GM19035 (cell line): ENCODE results near the gene BCL11B.

Source experiments
- ATAC-seq: cut with Tn5 transposase; IDR thresholded peaks from one replicate; pipeline ENCODE4 v1.9.1; 2021; ENCODE audit not compliant: unreplicated experiment

The BCL11B gene

GRCh38 chr14:99256483-99256874 is 15.5 kb downstream of the BCL11B start:
- no peak for ATAC-seq

- no peak for ATAC-seq
Measured at GRCh38 chr14:99255621-99256482, 16.1 kb downstream of the BCL11B start.

GRCh38 chr14:99254328-99255009 is 17.5 kb downstream of the BCL11B start:
- no peak for ATAC-seq

- ATAC-seq = no peak
Measured at GRCh38 chr14:99253890-99254289, 18.1 kb downstream of the BCL11B start.

GRCh38 chr14:99252940-99253868 is 18.8 kb downstream of the BCL11B start:
- no peak for ATAC-seq

- no peak for ATAC-seq
Measured at GRCh38 chr14:99252443-99252939, 19.5 kb downstream of the BCL11B start.

GRCh38 chr14:99251721-99252120 is 20.3 kb downstream of the BCL11B start:
- ATAC-seq = no peak

GRCh38 chr14:99250636-99251208 is 21.3 kb downstream of the BCL11B start:
- ATAC-seq = no peak

- no peak for ATAC-seq
Measured at GRCh38 chr14:99249389-99249788, 22.6 kb downstream of the BCL11B start.

GRCh38 chr14:99248761-99249171 is 23.2 kb downstream of the BCL11B start:
- ATAC-seq = no peak

- no peak for ATAC-seq
Measured at GRCh38 chr14:99247772-99248171, 24.2 kb downstream of the BCL11B start.

- ATAC-seq = no peak
Measured at GRCh38 chr14:99247101-99247729, 24.8 kb downstream of the BCL11B start.

GRCh38 chr14:99246536-99247097 is 25.4 kb downstream of the BCL11B start:
- ATAC-seq = no peak

- no peak for ATAC-seq
Measured at GRCh38 chr14:99245564-99246511, 26.2 kb downstream of the BCL11B start.

GRCh38 chr14:99244941-99245563 is 26.9 kb downstream of the BCL11B start:
- ATAC-seq = no peak

GRCh38 chr14:99244367-99244901 is 27.6 kb downstream of the BCL11B start:
- ATAC-seq = no peak

GRCh38 chr14:99242816-99243721 is 28.9 kb downstream of the BCL11B start:
- no peak for ATAC-seq
